Right renal cortex interstitium (tissue), 3 donors: ENCODE data around the gene SAFB2. TPM values are rescaled to one million over a fixed set of nuclear protein-coding genes. Genes with fewer than 3 reads are reported as not detected.

Source experiments
- DNase-seq, 3 donors: peaks; one replicate each; pipeline ENCODE4 v3.0.0-alpha.2; 2013; ENCODE audit warnings: low read depth in 3 of 3, low spot score in 2 of 3
- polyA plus RNA-seq, 3 donors: library from polyadenylated mRNA; unstranded; fragments of 120-200 nt; gene quantifications; one replicate each; pipeline ENCODE4 v1.2.1, GENCODE V29; 2013; ENCODE audit not compliant: insufficient read length in 3 of 3

SAFB2 gene
- polyA plus RNA-seq, 3 donors: 60.0 to 84.7 (median 64.6) TPM

- no peak for DNase-seq
Observed at GRCh38 chr19:5585461-5586299, 36.9 kb downstream of the SAFB2 start.

- DNase-seq: no peak
Observed at GRCh38 chr19:5580161-5580571, 42.4 kb downstream of the SAFB2 start.

- no peak for DNase-seq
Observed at GRCh38 chr19:5579697-5580096, 42.9 kb downstream of the SAFB2 start.

GRCh38 chr19:5579286-5579685 is 43.3 kb downstream of the SAFB2 start:
- no peak for DNase-seq

- no peak for DNase-seq
Observed at GRCh38 chr19:5578097-5578846, 44.3 kb downstream of the SAFB2 start.

GRCh38 chr19:5575590-5575989 is 47.0 kb downstream of the SAFB2 start:
- DNase-seq: no peak

GRCh38 chr19:5572556-5573286 is 49.9 kb downstream of the SAFB2 start:
- no peak for DNase-seq

GRCh38 chr19:5571777-5572176 is 50.8 kb downstream of the SAFB2 start:
- DNase-seq: no peak

GRCh38 chr19:5567970-5568407 is 54.6 kb downstream of the SAFB2 start:
- DNase-seq: no peak

- DNase-seq: no peak
Observed at GRCh38 chr19:5567360-5567969, 55.1 kb downstream of the SAFB2 start, which contains the start of gene TINCR. Gene TINCR (minus strand): TSS chr19:5567953.

- no peak for DNase-seq
Observed at GRCh38 chr19:5564930-5565329, 57.6 kb downstream of the SAFB2 start.

- no peak for DNase-seq
Observed at GRCh38 chr19:5563935-5564612, 58.5 kb downstream of the SAFB2 start.

GRCh38 chr19:5563008-5563431 is 59.6 kb downstream of the SAFB2 start:
- no peak for DNase-seq

GRCh38 chr19:5562280-5562679 is 60.3 kb downstream of the SAFB2 start:
- DNase-seq: no peak

GRCh38 chr19:5561559-5561958 is 61.0 kb downstream of the SAFB2 start:
- no peak for DNase-seq

- no peak for DNase-seq
Observed at GRCh38 chr19:5560156-5560555, 62.4 kb downstream of the SAFB2 start.

GRCh38 chr19:5559804-5560133 is 62.8 kb downstream of the SAFB2 start:
- DNase-seq: no peak

GRCh38 chr19:5558101-5558621 is 64.4 kb downstream of the SAFB2 start:
- no peak for DNase-seq

GRCh38 chr19:5557691-5558090 is 64.9 kb downstream of the SAFB2 start:
- DNase-seq: no peak

- DNase-seq: no peak
Observed at GRCh38 chr19:5554828-5555227, 67.7 kb downstream of the SAFB2 start.
